ENCODE measurements around the gene PFDN4. TPM values are rescaled to one million over a fixed set of nuclear protein-coding genes. Genes with fewer than 3 reads are reported as not detected.

The PFDN4 gene
- total and polyA plus RNA-seq, 2 of the 4 experiments (the other 2 are of a cell fraction), result 14.9 to 93.2 TPM

DNA sequence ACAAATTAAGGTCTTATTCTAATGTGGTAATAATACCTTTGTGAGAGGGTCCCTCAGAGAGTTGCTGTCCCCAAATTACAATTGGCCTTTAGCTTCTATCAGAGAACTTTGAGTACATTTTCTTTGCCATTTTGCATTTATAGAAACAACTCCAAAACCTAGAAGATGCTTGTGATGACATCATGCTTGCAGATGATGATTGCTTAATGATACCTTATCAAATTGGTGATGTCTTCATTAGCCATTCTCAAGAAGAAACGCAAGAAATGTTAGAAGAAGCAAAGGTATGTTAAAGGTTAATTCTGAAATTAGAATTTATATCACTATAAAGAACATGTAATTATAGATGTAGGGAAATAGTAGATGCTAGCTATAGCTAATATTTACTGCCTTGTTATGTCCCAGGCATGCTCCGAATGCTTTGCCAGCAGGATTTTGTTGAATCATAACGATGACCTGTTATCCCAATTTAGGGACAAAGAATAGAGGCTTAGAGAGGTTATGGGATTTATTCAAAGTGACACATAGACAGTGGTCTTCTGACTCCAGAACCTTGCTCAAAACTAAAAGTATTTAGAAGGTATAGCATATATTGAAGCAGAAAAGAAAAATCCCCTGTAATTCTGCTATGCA, 7.4 kb downstream of the PFDN4 start:
- no CpG with 5 or more reads among the region's 3 CpGs for WGBS, 2 experiments (ENCODE audit: extremely low coverage in 2 of 2, insufficient read length in 1 of 2)
- intact Hi-C loops (cut with micrococcal nuclease) (no loop called here), in situ Hi-C loops (cut with MboI; ENCODE audit: low sequenced_read_pairs) (no loop called here), dilution Hi-C loops (cut with HindIII; ENCODE audit: low sequenced_read_pairs, unreplicated experiment) (no loop called here)
- H2AFZ ChIP-seq (replicated peaks; ENCODE audit: low read length, poor library complexity), result no peak overlapping the region
- peaks cover 3% of the 10 kb centered on the region; the same call in 1 of the 2 replicates for H3K9me1 ChIP-seq (ENCODE audit: insufficient read depth, low read length)
- H3K79me1 ChIP-seq (ENCODE audit: low read depth in 1 of 2, low read length in 2 of 2), result peaks cover 19 to 37% of the 10 kb centered on the region in 2 experiments
- ATAC-seq (ENCODE audit: low read depth) (no peak), DNase-seq (no peak)
- H4K8ac ChIP-seq (ENCODE audit: low read depth in 2 of 2, low read length in 2 of 2), result no peak overlapping the region
- POLR2A ChIA-PET (ENCODE audit: unreplicated experiment), result interaction anchor here (0.6 kb wide), 1 partner anchor 436 kb away, joined by 3 read pairs; no protein-coding TSS in a partner anchor
- H3K18ac ChIP-seq (ENCODE audit: low read depth, low read length), result no peak overlapping the region
- H4K91ac ChIP-seq (ENCODE audit: insufficient read depth, low read depth, low read length), result no peak overlapping the region
- H3K27me3 ChIP-seq (ENCODE audit: control insufficient read depth, insufficient read depth, low read length), result no peaks in the 10 kb centered on the region
- no peak overlapping the region for H3K9ac ChIP-seq (ENCODE audit: low read depth, low read length)
- H3K23ac ChIP-seq (ENCODE audit: low read depth, low read length), result no peak overlapping the region
- no peak overlapping the region for H2BK120ac ChIP-seq (ENCODE audit: low read depth, low read length)
- H3K4ac ChIP-seq (ENCODE audit: low read depth, low read length), result no peak overlapping the region
- H3K9me3 ChIP-seq (ENCODE audit: control insufficient read depth, insufficient read depth, low read length), result no peaks in the 10 kb centered on the region
- no peak overlapping the region for H3K56ac ChIP-seq (ENCODE audit: extremely low read depth, insufficient read depth, low read length)
- no peak overlapping the region for H3K27ac ChIP-seq (ENCODE audit: insufficient read depth, low read length)
- H2BK20ac ChIP-seq (ENCODE audit: low read depth, low read length), result no peak overlapping the region
- H3K14ac ChIP-seq (replicated peaks; ENCODE audit: low read depth, low read length), result no peak overlapping the region
- no peak overlapping the region for H2BK5ac ChIP-seq (ENCODE audit: low read depth, low read length, poor library complexity, severe bottlenecking)
- H2BK15ac ChIP-seq (ENCODE audit: low read depth, low read length), result no peak overlapping the region
- peaks cover 4% of the 10 kb centered on the region; the same call in 1 of the 2 replicates for H3K4me1 ChIP-seq (ENCODE audit: control insufficient read depth, insufficient read depth, low read length)
- H4K5ac ChIP-seq (ENCODE audit: low read depth, low read length), result no peak overlapping the region
- peaks cover 12% of the 10 kb centered on the region for H3K36me3 ChIP-seq (ENCODE audit: control insufficient read depth, insufficient read depth, low read length)
- no peak overlapping the region for H3K4me2 ChIP-seq (ENCODE audit: low read depth, low read length)
- no peak overlapping the region for H2AK9ac ChIP-seq (replicated peaks; ENCODE audit: low read depth, low read length, poor library complexity)
- CTCF ChIA-PET, result interaction anchor here (0.7 kb wide), 1 partner anchor 118 kb away, joined by 3 read pairs; no protein-coding TSS in a partner anchor
- peaks cover 24% of the 10 kb centered on the region; the same call in 1 of the 2 replicates for H4K20me1 ChIP-seq (ENCODE audit: insufficient read depth, low read length)
- BruUV-seq (replicated peaks), result no TSS peak
- no peak overlapping the region for H2AK5ac ChIP-seq (ENCODE audit: low read depth, low read length)
- TF ChIP-seq, protein P1, sequence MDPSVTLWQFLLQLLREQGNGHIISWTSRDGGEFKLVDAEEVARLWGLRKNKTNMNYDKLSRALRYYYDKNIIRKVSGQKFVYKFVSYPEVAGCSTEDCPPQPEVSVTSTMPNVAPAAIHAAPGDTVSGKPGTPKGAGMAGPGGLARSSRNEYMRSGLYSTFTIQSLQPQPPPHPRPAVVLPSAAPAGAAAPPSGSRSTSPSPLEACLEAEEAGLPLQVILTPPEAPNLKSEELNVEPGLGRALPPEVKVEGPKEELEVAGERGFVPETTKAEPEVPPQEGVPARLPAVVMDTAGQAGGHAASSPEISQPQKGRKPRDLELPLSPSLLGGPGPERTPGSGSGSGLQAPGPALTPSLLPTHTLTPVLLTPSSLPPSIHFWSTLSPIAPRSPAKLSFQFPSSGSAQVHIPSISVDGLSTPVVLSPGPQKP (IDR thresholded peaks at IDR 0.05; ENCODE audit: borderline replicate concordance, low read depth, low read length), result no peak
- TF ChIP-seq SMC3 (IDR thresholded peaks at IDR 0.05; ENCODE audit: low read depth, low read length), result no peak
- TF ChIP-seq BHLHE40 (IDR thresholded peaks at IDR 0.05; ENCODE audit: low read depth, low read length), result no peak
- TF ChIP-seq MAFK (IDR thresholded peaks at IDR 0.05; ENCODE audit: low read depth, low read length), result no peak
- TF ChIP-seq CHD1 (IDR thresholded peaks at IDR 0.05; ENCODE audit: low read depth, low read length), result no peak
- no peak for TF ChIP-seq RAD21 (IDR thresholded peaks at IDR 0.05; ENCODE audit: low read length)
- no peak for TF ChIP-seq POLR2A (IDR thresholded peaks at IDR 0.05; ENCODE audit: low read depth, low read length)
- no peak for TF ChIP-seq RCOR1 (IDR thresholded peaks at IDR 0.05; ENCODE audit: insufficient replicate concordance, low read length)
- TF ChIP-seq MXI1 (IDR thresholded peaks at IDR 0.05; ENCODE audit: borderline replicate concordance, low read depth, low read length), result no peak
- no peak for TF ChIP-seq MAZ (IDR thresholded peaks at IDR 0.05; ENCODE audit: borderline replicate concordance, low read depth, low read length)
- TF ChIP-seq, protein P2, sequence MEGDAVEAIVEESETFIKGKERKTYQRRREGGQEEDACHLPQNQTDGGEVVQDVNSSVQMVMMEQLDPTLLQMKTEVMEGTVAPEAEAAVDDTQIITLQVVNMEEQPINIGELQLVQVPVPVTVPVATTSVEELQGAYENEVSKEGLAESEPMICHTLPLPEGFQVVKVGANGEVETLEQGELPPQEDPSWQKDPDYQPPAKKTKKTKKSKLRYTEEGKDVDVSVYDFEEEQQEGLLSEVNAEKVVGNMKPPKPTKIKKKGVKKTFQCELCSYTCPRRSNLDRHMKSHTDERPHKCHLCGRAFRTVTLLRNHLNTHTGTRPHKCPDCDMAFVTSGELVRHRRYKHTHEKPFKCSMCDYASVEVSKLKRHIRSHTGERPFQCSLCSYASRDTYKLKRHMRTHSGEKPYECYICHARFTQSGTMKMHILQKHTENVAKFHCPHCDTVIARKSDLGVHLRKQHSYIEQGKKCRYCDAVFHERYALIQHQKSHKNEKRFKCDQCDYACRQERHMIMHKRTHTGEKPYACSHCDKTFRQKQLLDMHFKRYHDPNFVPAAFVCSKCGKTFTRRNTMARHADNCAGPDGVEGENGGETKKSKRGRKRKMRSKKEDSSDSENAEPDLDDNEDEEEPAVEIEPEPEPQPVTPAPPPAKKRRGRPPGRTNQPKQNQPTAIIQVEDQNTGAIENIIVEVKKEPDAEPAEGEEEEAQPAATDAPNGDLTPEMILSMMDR (conservative IDR thresholded peaks at IDR 0.05; ENCODE audit: low read depth, low read length), result no peak
- TF ChIP-seq NFE2L2 (IDR thresholded peaks at IDR 0.05; ENCODE audit: low read depth, low read length), result no peak
- TF ChIP-seq, protein P3, sequence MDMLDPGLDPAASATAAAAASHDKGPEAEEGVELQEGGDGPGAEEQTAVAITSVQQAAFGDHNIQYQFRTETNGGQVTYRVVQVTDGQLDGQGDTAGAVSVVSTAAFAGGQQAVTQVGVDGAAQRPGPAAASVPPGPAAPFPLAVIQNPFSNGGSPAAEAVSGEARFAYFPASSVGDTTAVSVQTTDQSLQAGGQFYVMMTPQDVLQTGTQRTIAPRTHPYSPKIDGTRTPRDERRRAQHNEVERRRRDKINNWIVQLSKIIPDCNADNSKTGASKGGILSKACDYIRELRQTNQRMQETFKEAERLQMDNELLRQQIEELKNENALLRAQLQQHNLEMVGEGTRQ (IDR thresholded peaks at IDR 0.05; ENCODE audit: low read depth, low read length), result no peak
- no peak for TF ChIP-seq CEBPB (IDR thresholded peaks at IDR 0.05; ENCODE audit: low read depth, low read length)
- no peak for TF ChIP-seq RFX5 (IDR thresholded peaks at IDR 0.05; ENCODE audit: low read depth, low read length)
- no peak overlapping the region for H3K4me3 ChIP-seq (ENCODE audit: insufficient read depth, low read depth, low read length)
